Endothelial cell of umbilical vein (primary cell): ENCODE data around the gene PLCD4. TPM values are rescaled to one million over a fixed set of nuclear protein-coding genes. Genes with fewer than 3 reads are reported as not detected.

Experiments used
- BruUV-seq: library from RNA; stranded (reverse); fragments of 400-500 nt; replicated peaks from 2 replicates; lab custom pipeline; 2021; lab: Mats Ljungman, UMichigan
- CTCF ChIA-PET: fragments of 300-600, 350-600 bp; sonication (Branson Sonifier 250); formaldehyde crosslinking; loops from one replicate; lab custom pipeline; 2021; ENCODE audit warnings: antibody characterized with exemption, inconsistent platforms; lab: Charles Lee
- POLR2A ChIA-PET: fragments of 300-600, 350-600 bp; sonication (Branson Sonifier 250); formaldehyde crosslinking; loops from one replicate; lab custom pipeline; 2021; ENCODE audit warnings: antibody characterized with exemption, inconsistent platforms; lab: Charles Lee
- DNase-seq: peaks from one replicate; pipeline ENCODE4 v3.0.0-alpha.2; 2011; ENCODE audit warnings: low read depth, low spot score
- FAIRE-seq: peaks from 2 replicates; lab custom pipeline; 2011; peaks lifted over from hg19 to GRCh38; lab: Jason Lieb, UNC
- H2AFZ ChIP-seq: 2 replicates; pipeline ENCODE4 v1.6.0; 2012; ENCODE audit warnings: low read depth, low read length, control low read depth, inconsistent platforms
- H3K27ac ChIP-seq: 2 replicates; pipeline ENCODE4 v1.5.1; 2011; ENCODE audit warnings: low read depth, mild to moderate bottlenecking, control low read depth, low read length, moderate library complexity; ENCODE audit not compliant: insufficient read depth
- H3K27me3 ChIP-seq, 2 experiments: 2 replicates each; pipeline versions ENCODE4 v1.6.0 to v1.6.1; 2011; ENCODE audit warnings: low read length in 2 of 2, mixed read lengths in 1 of 2; ENCODE audit not compliant: control insufficient read depth in 2 of 2, insufficient read depth in 2 of 2
- H3K36me3 ChIP-seq, 2 experiments: 2 replicates in 1 of 2; 3 replicates in 1 of 2; pipeline ENCODE4 v1.5.1; 2011; ENCODE audit warnings: low read length in 2 of 2, mild to moderate bottlenecking in 1 of 2, moderate library complexity in 1 of 2; ENCODE audit not compliant: control insufficient read depth in 2 of 2, insufficient read depth in 2 of 2; ENCODE audit errors: extremely low read depth in 1 of 2
- H3K4me1 ChIP-seq: 3 replicates; pipeline ENCODE4 v1.5.1; 2011; ENCODE audit warnings: mild to moderate bottlenecking, low read length; ENCODE audit not compliant: control insufficient read depth, insufficient read depth; ENCODE audit errors: extremely low read depth
- H3K4me2 ChIP-seq: 2 replicates; pipeline ENCODE4 v1.6.1; 2011; ENCODE audit warnings: low read length, control low read depth, mixed read lengths; ENCODE audit not compliant: insufficient read depth
- H3K4me3 ChIP-seq, 3 experiments: fragments of 200-600 bp in 1 of 3; sonication (generic), shearing (Covaris generic) in 1 of 3; replicated peaks in 1 of 3; 2 replicates each; pipeline ENCODE4 v1.5.1; 2011 to 2016; ENCODE audit warnings: control low read depth in 3 of 3, low read length in 3 of 3, mild to moderate bottlenecking in 2 of 3, inconsistent platforms in 1 of 3, low read depth in 1 of 3, moderate library complexity in 1 of 3; ENCODE audit not compliant: insufficient read depth in 1 of 3
- H3K79me2 ChIP-seq: 2 replicates; pipeline ENCODE4 v1.6.0; 2012; ENCODE audit warnings: low read length, inconsistent platforms; ENCODE audit not compliant: control insufficient read depth, insufficient read depth
- H3K9ac ChIP-seq: replicated peaks from 2 replicates; pipeline ENCODE3; 2011; ENCODE audit warnings: low read length, control low read depth; ENCODE audit not compliant: insufficient read depth; ENCODE audit errors: extremely low read depth
- H3K9me1 ChIP-seq: replicated peaks from 3 replicates; pipeline ENCODE4 v1.6.0; 2011; ENCODE audit warnings: mild to moderate bottlenecking, low read length; ENCODE audit not compliant: control insufficient read depth, insufficient read depth; ENCODE audit errors: extremely low read depth
- H3K9me3 ChIP-seq: replicated peaks from 2 replicates; pipeline ENCODE4 v1.5.1; 2012; ENCODE audit warnings: low read length, inconsistent platforms; ENCODE audit not compliant: control insufficient read depth, insufficient read depth
- H4K20me1 ChIP-seq: replicated peaks from 2 replicates; pipeline ENCODE3; 2011; ENCODE audit warnings: mild to moderate bottlenecking, low read length; ENCODE audit not compliant: control insufficient read depth, insufficient read depth; ENCODE audit errors: extremely low read depth
- CTCF ChIP-seq, 2 donors: IDR thresholded peaks; 1 replicate in 1 of 2; 2 replicates in 1 of 2; pipeline ENCODE4 v1.5.1; 2011; ENCODE audit warnings: low read length in 2 of 2, mild to moderate bottlenecking in 2 of 2, moderate library complexity in 2 of 2, control low read depth in 1 of 2, inconsistent platforms in 1 of 2, low read depth in 1 of 2; ENCODE audit not compliant: insufficient read depth in 1 of 2; ENCODE audit errors: extremely low read depth in 1 of 2
- EZH2 ChIP-seq: IDR thresholded peaks from 2 replicates; pipeline ENCODE4 v1.6.1; 2012; ENCODE audit warnings: borderline replicate concordance, low read depth, mild to moderate bottlenecking, moderate library complexity, low read length, inconsistent platforms; ENCODE audit not compliant: severe bottlenecking
- FOS ChIP-seq: IDR thresholded peaks from 2 replicates; pipeline ENCODE4 v1.6.1; 2011; ENCODE audit warnings: mild to moderate bottlenecking, low read length, moderate library complexity, borderline replicate concordance; ENCODE audit not compliant: insufficient read depth
- GATA2 ChIP-seq: IDR thresholded peaks from 2 replicates; pipeline ENCODE4 v1.7.0; 2011; ENCODE audit warnings: low read depth, mild to moderate bottlenecking, moderate library complexity, mixed read lengths, low read length; ENCODE audit not compliant: insufficient read length, insufficient read depth
- JUN ChIP-seq: IDR thresholded peaks from 2 replicates; pipeline ENCODE4 v1.6.1; 2011; ENCODE audit warnings: borderline replicate concordance, low read depth; ENCODE audit not compliant: insufficient read length, insufficient read depth
- MAX ChIP-seq: IDR thresholded peaks from 2 replicates; pipeline ENCODE4 v1.6.1; 2011; ENCODE audit not compliant: insufficient read depth, insufficient read length
- MYC ChIP-seq: IDR thresholded peaks from one replicate; pipeline ENCODE4 v1.6.1; 2011; ENCODE audit warnings: mild to moderate bottlenecking, low read depth, low read length
- POLR2A ChIP-seq: IDR thresholded peaks from 2 replicates; pipeline ENCODE4 v1.6.1; 2012; ENCODE audit warnings: low read depth, mild to moderate bottlenecking, control low read depth, low read length
- POLR2AphosphoS5 ChIP-seq: IDR thresholded peaks from 2 replicates; pipeline ENCODE4 v1.6.1; 2012; ENCODE audit warnings: low read depth, mild to moderate bottlenecking, control low read depth, low read length, moderate library complexity; ENCODE audit not compliant: insufficient read depth
- dilution Hi-C: fragments of 300-500 bp; cut with MboI; formaldehyde crosslinking; loops from one replicate; pipeline ENCODE4 v1.15.0; 2019; ENCODE audit warnings: low sequenced_read_pairs; ENCODE audit not compliant: extremely low pct_ligation_motif_present
- intact Hi-C: fragments of 100-400 bp; cut with micrococcal nuclease; formaldehyde crosslinking; loops from one replicate; pipeline ENCODE4 v1.10.0; 2022
- polyA plus RNA-seq, 4 experiments: library from polyadenylated mRNA; depleted of rRNA in 3 of 4; stranded (reverse) in 3 of 4; unstranded in 1 of 4; fragments of >200 nt; gene quantifications; 2 replicates each; pipeline versions ENCODE4 v1.2.1 to v1.2.3, GENCODE V29; 2011 to 2012; ENCODE audit warnings: missing spikeins in 1 of 4
- total RNA-seq: library from RNA; stranded (reverse); gene quantifications from 2 replicates; pipeline ENCODE4 v1.2.3, GENCODE V29; 2021

PLCD4 gene
- total and polyA plus RNA-seq, 2 donors (not counting 3 experiments of a cell fraction or from before 2014, with no cell fraction given): 2.2 to 3.1 TPM

- no peak for DNase-seq
- no peak for FAIRE-seq
- peaks cover 26% of the 10 kb centered on the region for H3K79me2 ChIP-seq
- H3K4me3 ChIP-seq: no peak overlapping the region
- POLR2A ChIA-PET: no interaction called here
- H2AFZ ChIP-seq: no peak overlapping the region
- CTCF ChIA-PET: interaction anchor here (1.3 kb wide), 1 partner anchor 185 kb away, joined by 3 read pairs; no protein-coding TSS in a partner anchor
- no peaks in the 10 kb centered on the region for H3K27me3 ChIP-seq
- H3K27ac ChIP-seq: no peak overlapping the region
- H3K9me3 ChIP-seq: no peaks in the 10 kb centered on the region
- no peak for TF ChIP-seq JUN
- TF ChIP-seq MAX: no peak
- no peak for TF ChIP-seq EZH2
- no peak for TF ChIP-seq POLR2AphosphoS5
- no peak for TF ChIP-seq POLR2A
- intact Hi-C loops: no loop called here
- no peak overlapping the region for H3K9ac ChIP-seq
- dilution Hi-C loops: no loop called here
- H3K4me2 ChIP-seq: no peak overlapping the region
- no TSS peak for BruUV-seq
- H3K4me1 ChIP-seq: peaks cover 9% of the 10 kb centered on the region
- H4K20me1 ChIP-seq: no peaks in the 10 kb centered on the region
- H3K36me3 ChIP-seq: peaks cover 27 to 36% of the 10 kb centered on the region in 2 experiments
- H3K9me1 ChIP-seq: no peaks in the 10 kb centered on the region
These were observed 54.7 kb downstream of the PLCD4 start for GRCh38 chr2:218662377-218662776.

- Histone ChIP-seq H3K4me2 (no peak overlapping the region), H3K79me2 (peaks cover 23% of the 10 kb centered on the region), H3K9me1 (no peaks in the 10 kb centered on the region), H3K9me3 (no peaks in the 10 kb centered on the region), H2AFZ (no peak overlapping the region), H3K4me1 (peaks cover 9% of the 10 kb centered on the region), H3K27me3 (no peaks in the 10 kb centered on the region), H3K9ac (no peak overlapping the region), H4K20me1 (no peaks in the 10 kb centered on the region), H3K27ac (no peak overlapping the region), H3K36me3 (peaks cover 32 to 38% of the 10 kb centered on the region in 2 experiments), H3K4me3 (no peak overlapping the region)
- dilution Hi-C loops: no loop called here
- DNase-seq (no peak), FAIRE-seq (no peak)
- BruUV-seq: no TSS peak
- intact Hi-C loops: no loop called here
- POLR2A ChIA-PET: no interaction called here
- CTCF ChIA-PET: no interaction called here
- no peak for TF ChIP-seq GATA2
- TF ChIP-seq EZH2: no peak
- TF ChIP-seq MYC: no peak
- TF ChIP-seq FOS: no peak
- no peak for TF ChIP-seq JUN
- no peak for TF ChIP-seq CTCF (IDR thresholded peaks at IDR 0.05; ENCODE audit: extremely low read depth in 1 of 2, insufficient read depth in 1 of 2, low read depth in 1 of 2, low read length in 2 of 2)
- no peak for TF ChIP-seq POLR2AphosphoS5
- TF ChIP-seq POLR2A: no peak
These were observed 55.1 kb downstream of the PLCD4 start for GRCh38 chr2:218662827-218663226.
